Spleen (tissue), 11 donors: ENCODE results near the gene LCT. TPM values are rescaled to one million over a fixed set of nuclear protein-coding genes. Genes with fewer than 3 reads are reported as not detected.

Experiments used
- DNase-seq: peaks from one replicate; pipeline ENCODE4 v3.0.0-alpha.2; 2020
- H3K27ac ChIP-seq, 8 donors: fragments of 200-600 bp; sonication (generic) in 7 of 8; 1 replicate in 4 of 8; 2 replicates in 4 of 8; pipeline versions ENCODE4 v1.5.0 to v1.8.0; 2016 to 2021; ENCODE audit warnings: inconsistent platforms in 4 of 8, mild to moderate bottlenecking in 4 of 8, moderate library complexity in 1 of 8
- H3K27me3 ChIP-seq, 7 donors: fragments of 200-600 bp; sonication (generic) in 6 of 7; replicated peaks in 1 of 7; 1 replicate in 4 of 7; 2 replicates in 3 of 7; pipeline versions ENCODE4 v1.5.0 to v1.8.0; 2016 to 2021; ENCODE audit warnings: inconsistent platforms in 3 of 7, mild to moderate bottlenecking in 1 of 7
- H3K36me3 ChIP-seq, 6 donors: fragments of 200-600 bp; sonication (generic) in 5 of 6; 1 replicate in 4 of 6; 2 replicates in 2 of 6; pipeline versions ENCODE4 v1.5.0 to v1.8.0; 2016 to 2021; ENCODE audit warnings: inconsistent platforms in 2 of 6
- H3K4me1 ChIP-seq, 6 donors: fragments of 200-600 bp; sonication (generic) in 5 of 6; 1 replicate in 3 of 6; 2 replicates in 3 of 6; pipeline versions ENCODE4 v1.5.0 to v1.8.0; 2016 to 2021; ENCODE audit warnings: inconsistent platforms in 3 of 6
- H3K4me3 ChIP-seq, 8 donors: fragments of 200-600 bp; sonication (generic) in 7 of 8; 1 replicate in 4 of 8; 2 replicates in 4 of 8; pipeline versions ENCODE4 v1.5.0 to v1.8.0; 2016 to 2021; ENCODE audit warnings: inconsistent platforms in 4 of 8, mild to moderate bottlenecking in 4 of 8, moderate library complexity in 2 of 8
- H3K9me3 ChIP-seq, 8 donors: fragments of 200-600 bp; sonication (generic) in 7 of 8; 1 replicate in 4 of 8; 2 replicates in 4 of 8; pipeline versions ENCODE4 v1.5.0 to v1.8.0; 2016 to 2021; ENCODE audit warnings: inconsistent platforms in 4 of 8
- POLR2A ChIP-seq, 3 donors: fragments of 450-650 bp; IDR thresholded peaks; one replicate each; pipeline ENCODE4 v1.5.1; 2017; ENCODE audit warnings: antibody characterized with exemption in 3 of 3, mild to moderate bottlenecking in 1 of 3
- POLR2AphosphoS5 ChIP-seq, 3 donors: sonication (generic); formaldehyde crosslinking; IDR thresholded peaks; one replicate each; pipeline ENCODE4 v1.5.1; 2017; ENCODE audit warnings: antibody characterized with exemption in 3 of 3
- WGBS, 5 donors: extraction: QIAGEN DNeasy Blood & Tissue Kit in 3 of 5; methylation state at CpG; one replicate each; pipeline versions ENCODE4 v1.1.5 to v1.1.7; 2013 to 2018; 5-methylcytosine and 5-hydroxymethylcytosine counted together
- intact Hi-C: fragments of 100-400 bp; cut with DNase I; formaldehyde crosslinking; loops from one replicate; pipeline ENCODE4 v1.15.0; 2023; ENCODE audit warnings: low total_unique reads
- polyA plus RNA-seq, 3 donors: library from polyadenylated mRNA; stranded (reverse); fragments of 200-250 nt; gene quantifications; one replicate each; pipeline ENCODE4 v1.2.1, GENCODE V29; 2013
- small RNA-seq, 4 donors: library from RNA; depleted of rRNA; stranded (forward); fragments of <200 nt; gene quantifications; one replicate each; pipeline ENCODE3, GENCODE V24; 2016
- total RNA-seq, 7 donors: library from RNA; depleted of rRNA in 3 of 7; stranded (reverse); fragments of >200 nt in 3 of 7; fragmentation: NEBNext Ultra II Directional in 4 of 7; extraction: Animal tissue kit (Norgen Biotek cat#: 25700) in 4 of 7; gene quantifications; one replicate each; pipeline versions ENCODE4 v1.1.0 to v1.2.1, GENCODE V29; 2016 to 2021
- TF ChIP-seq, protein P1 (sequence below), 11 experiments: fragments of 200-600 bp in 7 of 11; fragments of 450-650 bp in 4 of 11; sonication (generic) in 4 of 11; IDR thresholded peaks in 8 of 11; conservative IDR thresholded peaks in 3 of 11; 1 replicate in 7 of 11; 2 replicates in 4 of 11; pipeline versions ENCODE4 v1.4.0 to v1.8.0; 2016 to 2021; ENCODE audit warnings: antibody characterized with exemption in 11 of 11, inconsistent platforms in 4 of 11, mild to moderate bottlenecking in 1 of 11
- donor health status: healthy with polysubstance abuse.
- donor health status: DM: no; HTN: no; CAD: no; lungs with moderate emphysema.
- donor health status: DM: no; HTN: no; CAD: no.
- donor health status: Bipolar disorder and iron deficiency.
- donor health status: healthy.
- donor health status: DM: no; HTN: no; CAD: no.
- donor health status: DM: yes; HTN: yes; CAD: no.

LCT gene
- total and polyA plus RNA-seq, 10 donors, result 0.02 to 0.19 (median 0.06) TPM; not detected in 3

DNA sequence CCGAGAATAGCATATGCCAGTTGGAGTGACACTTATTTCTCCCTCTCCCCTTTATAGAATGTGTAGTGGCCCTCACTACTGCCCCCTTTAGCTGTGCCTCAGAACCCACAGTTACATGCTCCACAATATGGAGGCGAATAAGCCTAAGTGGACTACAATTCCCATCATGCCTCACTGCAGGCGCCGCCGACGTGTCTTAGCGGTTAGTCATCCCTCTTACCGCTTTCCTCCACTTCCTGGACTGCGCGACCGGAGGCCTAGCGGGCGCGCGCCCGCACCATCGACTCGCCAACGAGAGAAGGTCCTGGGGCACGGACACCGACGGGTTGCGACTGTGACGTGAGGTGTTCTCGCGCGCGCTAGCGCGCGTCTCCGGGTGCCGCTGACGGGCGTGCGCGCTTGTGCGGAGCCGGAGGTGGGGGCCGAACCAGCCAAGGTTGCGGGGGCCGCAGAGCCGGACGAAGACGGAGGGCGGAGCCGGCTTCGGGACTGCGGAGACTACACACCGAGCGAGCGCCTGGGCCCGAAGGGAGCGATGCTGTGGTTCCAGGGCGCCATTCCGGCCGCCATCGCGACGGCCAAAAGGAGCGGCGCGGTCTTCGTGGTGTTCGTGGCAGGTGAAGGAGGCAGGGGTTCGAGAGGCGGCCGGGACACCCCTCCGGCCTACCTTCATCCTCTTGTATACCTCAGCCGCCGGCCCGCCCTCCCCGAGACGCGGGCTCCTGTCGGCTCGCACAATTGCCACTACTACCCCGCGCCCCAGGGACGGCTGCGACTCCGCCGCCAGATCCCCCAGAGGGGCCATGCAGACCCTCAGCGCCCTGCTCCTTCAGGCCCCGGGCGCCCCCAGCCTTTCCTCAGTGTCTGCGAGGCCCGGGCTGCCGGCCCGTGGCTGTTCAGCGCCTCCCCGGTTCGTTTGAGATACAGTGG is 95.3 kb downstream of the LCT start, which contains the start of gene UBXN4:
Gene UBXN4 (plus strand): TSS at position 461 of the 930 bp plus-strand sequence. CDS start 75 bp downstream, at position 536.
- 0 to 2% (median 1%) methylated on average over 74 to 93 of the region's 93 CpGs for WGBS, 5 donors
- no peaks in the 10 kb centered on the region for H3K27me3 ChIP-seq
- peaks cover 0 to 17% (median 0%) of the 10 kb centered on the region in 6 donors for H3K36me3 ChIP-seq
- intact Hi-C loops, result loop anchor here (10.0 kb wide), 1 partner anchor 677 kb away; no protein-coding TSS in a partner anchor
- peak; percentile 31 to 82 (median 53) for TF ChIP-seq POLR2A (IDR thresholded peaks at IDR 0.05)
- peak; percentile 95 to 98 (median 97) for TF ChIP-seq POLR2AphosphoS5 (IDR thresholded peaks at IDR 0.05)
- TF ChIP-seq, protein P1, sequence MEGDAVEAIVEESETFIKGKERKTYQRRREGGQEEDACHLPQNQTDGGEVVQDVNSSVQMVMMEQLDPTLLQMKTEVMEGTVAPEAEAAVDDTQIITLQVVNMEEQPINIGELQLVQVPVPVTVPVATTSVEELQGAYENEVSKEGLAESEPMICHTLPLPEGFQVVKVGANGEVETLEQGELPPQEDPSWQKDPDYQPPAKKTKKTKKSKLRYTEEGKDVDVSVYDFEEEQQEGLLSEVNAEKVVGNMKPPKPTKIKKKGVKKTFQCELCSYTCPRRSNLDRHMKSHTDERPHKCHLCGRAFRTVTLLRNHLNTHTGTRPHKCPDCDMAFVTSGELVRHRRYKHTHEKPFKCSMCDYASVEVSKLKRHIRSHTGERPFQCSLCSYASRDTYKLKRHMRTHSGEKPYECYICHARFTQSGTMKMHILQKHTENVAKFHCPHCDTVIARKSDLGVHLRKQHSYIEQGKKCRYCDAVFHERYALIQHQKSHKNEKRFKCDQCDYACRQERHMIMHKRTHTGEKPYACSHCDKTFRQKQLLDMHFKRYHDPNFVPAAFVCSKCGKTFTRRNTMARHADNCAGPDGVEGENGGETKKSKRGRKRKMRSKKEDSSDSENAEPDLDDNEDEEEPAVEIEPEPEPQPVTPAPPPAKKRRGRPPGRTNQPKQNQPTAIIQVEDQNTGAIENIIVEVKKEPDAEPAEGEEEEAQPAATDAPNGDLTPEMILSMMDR (IDR thresholded peaks at IDR 0.05 in 8 of 11, conservative IDR thresholded peaks at IDR 0.05 in 3 of 11), result peak in 7 of 11 experiments; percentile 19 to 63 (median 41)
- peaks cover 26 to 47% (median 32%) of the 10 kb centered on the region in 6 donors for H3K4me1 ChIP-seq
- H3K4me3 ChIP-seq, result peak within 1 kb of the TSS; percentile 69 to 88 (median 74)
- H3K27ac ChIP-seq, result peak within 1 kb of the TSS; percentile 99 to 100 (median 100)
- DNase-seq, result peak; percentile 100
- no peaks in the 10 kb centered on the region for H3K9me3 ChIP-seq

DNA sequence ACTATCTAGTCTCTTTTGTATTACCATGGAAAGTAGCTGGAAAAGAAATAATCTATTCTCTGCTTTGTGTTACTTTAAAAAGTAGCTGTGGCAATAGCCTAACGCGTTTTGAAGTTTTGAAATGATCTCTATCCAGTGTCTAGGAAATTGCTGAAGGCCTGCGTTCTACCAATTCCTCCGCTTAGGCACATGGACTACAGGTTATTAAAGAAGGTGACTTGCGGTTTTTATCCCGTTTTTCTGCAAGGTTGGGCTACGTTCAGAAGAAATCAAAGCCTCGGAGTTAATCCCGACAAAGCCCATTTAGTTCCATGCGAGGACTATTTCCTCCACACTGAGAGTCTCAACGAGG is 96.0 kb downstream of the LCT start:
- no peak for DNase-seq
- no peak for TF ChIP-seq POLR2A (IDR thresholded peaks at IDR 0.05)
- TF ChIP-seq POLR2AphosphoS5 (IDR thresholded peaks at IDR 0.05), result no peak
- TF ChIP-seq, protein P1 (IDR thresholded peaks at IDR 0.05 in 8 of 11, conservative IDR thresholded peaks at IDR 0.05 in 3 of 11), result no peak
- intact Hi-C loops, result loop anchor here (10.0 kb wide), 1 partner anchor 676 kb away; no protein-coding TSS in a partner anchor
- peaks cover 26 to 40% (median 28%) of the 10 kb centered on the region in 6 donors for H3K4me1 ChIP-seq
- H3K27me3 ChIP-seq, result no peaks in the 10 kb centered on the region
- H3K4me3 ChIP-seq, result peak overlapping the region in 2 of 8 donors; percentile 72 to 81
- H3K36me3 ChIP-seq, result peaks cover 0 to 14% (median 0%) of the 10 kb centered on the region in 6 donors
- H3K27ac ChIP-seq, result peak overlapping the region in 7 of 8 donors; percentile 99 to 100 (median 100)
- 84 to 87% (median 85%) methylated on average over 11 of the region's 11 CpGs for WGBS, 5 donors
- H3K9me3 ChIP-seq, result no peaks in the 10 kb centered on the region

DNA sequence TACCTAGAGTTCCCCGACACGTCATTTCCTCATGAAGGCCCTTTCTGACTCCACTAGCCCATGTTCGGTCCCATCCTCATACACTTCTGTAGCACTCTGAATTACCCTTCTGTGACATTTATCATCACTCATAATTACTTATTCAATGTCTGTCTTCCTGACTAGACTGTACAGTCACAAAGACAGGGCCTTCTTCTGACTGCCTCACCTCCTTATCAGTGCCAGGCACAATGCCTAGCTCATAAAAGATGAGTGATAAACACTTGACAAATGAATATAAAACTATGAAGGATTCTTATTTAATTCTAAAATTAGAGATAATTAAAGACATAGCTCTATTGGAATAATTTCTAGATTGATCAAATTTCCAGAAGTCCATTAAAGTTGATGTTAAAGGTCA is 96.8 kb downstream of the LCT start:
- DNase-seq, result no peak
- peaks cover 22 to 32% (median 26%) of the 10 kb centered on the region in 6 donors for H3K4me1 ChIP-seq
- no peak overlapping the region for H3K4me3 ChIP-seq
- no peaks in the 10 kb centered on the region for H3K9me3 ChIP-seq
- intact Hi-C loops, result loop anchor here (10.0 kb wide), 1 partner anchor 675 kb away; no protein-coding TSS in a partner anchor
- no peaks in the 10 kb centered on the region for H3K27me3 ChIP-seq
- 89 to 99% (median 95%) methylated on average over 3 of the region's 3 CpGs for WGBS, 5 donors
- TF ChIP-seq, protein P1 (IDR thresholded peaks at IDR 0.05 in 8 of 11, conservative IDR thresholded peaks at IDR 0.05 in 3 of 11), result no peak
- TF ChIP-seq POLR2A (IDR thresholded peaks at IDR 0.05), result no peak
- TF ChIP-seq POLR2AphosphoS5 (IDR thresholded peaks at IDR 0.05), result no peak
- no peak overlapping the region for H3K27ac ChIP-seq
- H3K36me3 ChIP-seq, result peaks cover 0 to 6% (median 0%) of the 10 kb centered on the region in 6 donors

Small RNAs within 50 kb of the gene (small RNA-seq; reads per million reads assigned to genes)
- 0 reads per million in 4 donors for gene RF00019

Other genes with a start within 250 kb of the LCT start
- 100 to 1,000 TPM in 1 of 7 donors, 10 to 100 TPM in 6; 83.6 to 101 (median 92.7) TPM for gene UBXN4, start 95.3 kb downstream of the LCT start, total RNA-seq
- 10 to 100 TPM; 36.6 to 40.7 (median 37.2) TPM for gene UBXN4, start 95.3 kb downstream of the LCT start, polyA plus RNA-seq
- gene MCM6, start 39.3 kb upstream of the LCT start, total RNA-seq, result 10 to 100 TPM; 10.4 to 17.9 (median 13.1) TPM
- gene MCM6, start 39.3 kb upstream of the LCT start, polyA plus RNA-seq, result 10 to 100 TPM in 2 of 3 donors, 1 to 10 TPM in 1; 4.9 to 12.6 (median 10.2) TPM
- 10 to 100 TPM; 56.2 to 72.8 (median 64.3) TPM for gene DARS1, start 148.4 kb upstream of the LCT start, total RNA-seq
- 10 to 100 TPM; 65.1 to 88.6 (median 72.1) TPM for gene DARS1, start 148.4 kb upstream of the LCT start, polyA plus RNA-seq